ENCODE data around the gene SYK.

The SYK gene

DNA sequence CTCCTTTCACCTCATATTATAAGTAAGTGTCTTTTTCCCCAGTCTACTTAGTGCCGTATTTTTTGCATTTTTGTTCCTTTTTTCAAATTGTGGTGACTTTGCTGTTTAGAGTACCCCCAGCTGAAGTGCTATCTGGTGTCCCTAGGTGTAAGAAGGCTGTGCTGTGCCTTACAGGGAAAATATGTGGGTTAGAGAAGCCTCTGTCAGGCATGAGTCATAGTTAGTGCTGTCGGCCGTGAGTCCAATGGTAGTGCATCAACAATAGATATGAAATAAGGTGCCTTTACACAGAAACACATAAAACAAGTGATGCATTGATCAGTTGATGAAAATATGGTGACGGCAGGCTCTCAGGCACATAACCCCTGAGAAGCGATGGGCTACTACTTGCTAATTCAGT lies 20.1 kb downstream of the SYK start:
- no peak for DNase-seq (ENCODE audit: low read depth in 1 of 2, low spot score in 1 of 2)

DNA sequence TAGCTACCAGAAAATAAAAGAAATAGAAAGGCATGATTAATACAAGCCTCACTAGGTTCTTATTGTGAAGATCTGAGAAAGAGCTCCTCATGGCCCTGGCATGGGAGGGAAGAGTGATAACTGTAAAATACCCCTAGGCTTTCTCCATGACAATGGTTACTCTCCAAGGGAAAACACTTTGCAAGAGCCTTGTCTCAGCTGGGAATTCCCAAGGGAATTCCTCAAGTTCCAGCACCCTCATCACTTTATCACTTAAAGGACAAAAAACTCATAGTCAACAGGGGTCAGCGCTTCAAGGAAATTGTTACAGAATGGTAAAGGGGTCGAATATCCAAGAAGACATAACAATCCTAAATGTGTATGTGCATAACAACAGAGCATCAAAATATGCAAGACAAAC lies 21.2 kb downstream of the SYK start:
- DNase-seq (ENCODE audit: low read depth in 1 of 2, low spot score in 1 of 2), result no peak

DNA sequence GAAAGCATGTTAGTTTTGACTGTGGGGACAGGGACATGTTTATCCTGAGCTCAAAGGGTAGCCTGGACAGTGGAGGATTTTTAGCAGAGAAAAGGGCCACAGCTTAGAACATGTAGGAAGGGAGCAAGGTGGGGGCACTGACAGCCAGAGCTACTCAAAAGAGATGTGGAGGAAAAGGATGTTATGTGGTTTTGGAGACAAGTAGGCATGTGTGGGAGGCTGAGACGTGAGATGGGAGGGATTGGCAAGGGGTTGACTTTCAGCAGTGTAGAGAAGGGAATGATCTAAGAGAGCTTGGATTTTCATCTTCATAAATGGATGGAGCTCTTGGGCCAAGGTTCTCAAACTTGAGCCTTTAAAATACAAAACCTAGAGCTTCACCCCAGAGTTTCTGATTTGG lies 24.0 kb downstream of the SYK start:
- DNase-seq (ENCODE audit: low read depth in 1 of 2, low spot score in 1 of 2), result no peak

DNA sequence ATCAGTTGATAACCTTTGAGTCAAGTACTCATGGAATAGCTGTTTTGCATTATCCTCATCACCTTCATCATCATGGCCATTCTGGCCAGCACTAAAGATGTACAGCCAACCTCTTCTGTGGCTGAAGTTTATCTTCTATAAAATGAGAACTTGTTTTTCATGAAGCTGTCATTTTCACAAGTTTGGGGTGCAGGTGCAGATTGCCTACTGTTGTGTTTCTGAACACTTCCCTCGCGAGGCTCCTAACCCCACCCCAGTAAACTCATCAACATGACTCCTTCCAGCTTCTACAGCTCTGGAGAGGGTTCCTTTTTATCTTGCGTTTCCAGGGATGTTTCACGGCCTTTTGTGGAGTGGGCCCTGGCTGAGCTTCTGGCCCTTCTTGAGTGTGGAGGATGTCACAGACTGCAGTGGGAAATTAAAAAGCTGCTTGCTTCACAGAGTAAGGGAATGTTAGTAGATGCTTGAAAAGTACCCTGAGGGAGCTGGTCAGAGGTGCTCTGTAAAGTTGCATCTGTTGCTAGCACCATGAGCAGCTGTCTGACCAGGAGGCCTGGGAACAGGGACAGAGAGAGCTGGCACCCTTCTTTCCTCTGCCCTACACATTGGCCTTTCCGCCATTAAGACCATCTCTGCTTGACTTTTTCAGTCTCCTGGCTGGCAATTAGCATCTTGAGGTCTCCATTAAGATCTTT lies 24.9 kb downstream of the SYK start:
- no peak for DNase-seq (ENCODE audit: low read depth in 1 of 2, low spot score in 1 of 2)

- no peak for DNase-seq (ENCODE audit: low read depth in 1 of 2, low spot score in 1 of 2)
Measured at GRCh38 chr9:90827181-90827871, 25.7 kb downstream of the SYK start.

GRCh38 chr9:90830051-90830450 lies 28.4 kb downstream of the SYK start:
- no peak for DNase-seq (ENCODE audit: low read depth in 1 of 2, low spot score in 1 of 2)

DNA sequence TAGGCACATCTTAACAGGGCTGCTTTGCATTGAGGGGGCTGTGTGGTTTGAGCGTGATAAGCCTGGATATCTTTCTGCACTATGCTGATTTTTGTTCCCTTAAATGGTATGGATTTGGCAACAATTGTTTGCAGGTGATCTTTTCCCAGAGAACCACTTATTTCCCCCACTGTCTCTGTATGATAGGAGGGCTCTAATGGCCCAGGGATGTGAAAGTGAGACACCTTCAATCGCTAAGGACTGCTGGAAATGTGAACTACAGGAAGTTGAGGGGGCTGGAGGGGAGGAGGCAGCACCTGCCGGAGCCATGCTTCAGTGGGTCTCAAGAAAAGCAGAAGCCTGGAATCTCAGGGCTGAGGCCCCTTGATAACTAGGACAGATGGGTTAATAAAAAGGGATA lies 29.4 kb downstream of the SYK start:
- no peak for DNase-seq (ENCODE audit: low read depth in 1 of 2, low spot score in 1 of 2)

DNA sequence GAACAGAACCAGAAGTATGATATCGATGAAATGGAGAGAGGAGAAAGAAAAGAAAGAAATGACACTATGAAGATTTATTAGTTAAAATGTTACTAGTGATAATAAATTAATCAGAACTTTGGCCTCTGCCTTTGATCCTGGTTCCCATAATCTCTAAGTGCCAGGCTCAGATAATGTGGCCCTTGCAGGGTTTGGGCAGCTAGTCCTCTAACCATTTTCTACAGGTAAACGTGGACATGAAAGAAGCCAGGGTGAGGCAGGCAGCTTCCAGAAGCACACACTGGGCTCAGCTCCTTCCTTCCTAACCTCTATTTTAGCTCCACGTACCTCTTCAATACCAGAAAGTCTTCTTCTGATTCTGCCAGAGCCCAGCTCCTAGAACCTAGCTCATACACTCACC lies 30.6 kb downstream of the SYK start:
- DNase-seq (ENCODE audit: low read depth in 1 of 2, low spot score in 1 of 2), result no peak

DNA sequence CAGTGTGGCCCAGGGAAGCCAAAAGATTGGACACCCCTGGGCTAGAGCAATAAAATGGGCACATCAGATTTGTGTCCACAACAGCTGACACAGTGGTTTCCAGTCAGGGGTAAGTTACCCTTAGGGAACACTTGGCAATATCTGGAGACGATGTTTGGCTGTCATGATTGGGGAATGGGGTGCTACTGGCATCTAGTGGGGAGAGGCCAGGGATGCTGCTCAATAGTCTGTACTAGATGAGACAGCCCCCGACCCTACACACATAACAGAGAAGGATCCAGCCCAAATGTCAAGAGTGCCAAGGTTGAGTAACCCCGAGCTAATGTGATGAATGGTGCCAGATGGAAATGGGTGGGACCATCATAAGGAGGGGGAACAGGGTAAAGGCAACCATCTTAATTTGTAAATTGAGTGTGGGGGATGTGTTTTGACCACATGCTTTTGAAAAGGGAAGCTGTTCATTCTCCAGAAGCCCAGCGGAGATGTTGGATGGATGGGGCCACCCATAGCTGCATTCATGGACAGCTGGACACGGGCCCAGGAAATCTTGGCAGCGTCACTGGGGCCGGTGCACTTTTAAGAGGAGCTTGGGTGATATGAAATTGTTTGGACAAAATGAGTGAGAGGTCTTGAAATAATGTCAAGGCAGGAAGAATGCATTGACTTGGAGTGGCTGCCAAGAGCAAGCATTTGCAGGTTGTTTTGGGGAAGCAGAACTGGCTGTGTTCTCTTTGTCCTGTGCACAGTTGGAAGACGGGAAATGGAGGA lies 33.4 kb downstream of the SYK start:
- DNase-seq (ENCODE audit: low read depth in 1 of 2, low spot score in 1 of 2), result no peak

DNA sequence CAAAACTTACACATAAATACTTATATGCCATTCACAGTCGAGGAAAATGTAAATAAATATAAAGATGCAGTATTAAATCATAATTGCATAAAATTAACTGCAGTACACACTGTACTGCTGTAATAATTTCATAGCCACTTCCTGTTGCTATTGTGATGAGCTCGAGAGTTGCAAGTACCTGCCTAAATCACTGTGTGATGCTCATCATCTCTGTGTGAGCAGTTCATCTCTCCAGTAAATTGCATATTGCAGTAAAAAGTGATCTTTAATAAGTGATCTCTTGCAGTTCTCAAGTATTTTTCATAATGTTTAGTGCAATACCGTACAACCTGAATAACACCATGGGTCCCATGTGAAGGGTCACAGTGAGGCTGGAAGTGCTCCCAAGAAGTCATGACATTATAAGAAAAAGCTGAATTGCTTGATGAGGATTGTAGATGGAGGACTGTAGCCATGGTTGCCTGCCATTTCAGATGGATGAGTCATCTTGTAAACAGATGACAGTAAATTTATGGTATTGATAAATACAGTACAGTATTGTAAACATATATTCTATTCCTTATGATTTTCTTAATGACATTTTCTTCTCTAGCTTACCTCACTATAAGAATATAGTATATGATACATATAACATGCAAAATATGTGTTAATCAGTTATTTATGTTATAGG lies 34.9 kb downstream of the SYK start:
- no peak for DNase-seq (ENCODE audit: low read depth in 1 of 2, low spot score in 1 of 2)

DNA sequence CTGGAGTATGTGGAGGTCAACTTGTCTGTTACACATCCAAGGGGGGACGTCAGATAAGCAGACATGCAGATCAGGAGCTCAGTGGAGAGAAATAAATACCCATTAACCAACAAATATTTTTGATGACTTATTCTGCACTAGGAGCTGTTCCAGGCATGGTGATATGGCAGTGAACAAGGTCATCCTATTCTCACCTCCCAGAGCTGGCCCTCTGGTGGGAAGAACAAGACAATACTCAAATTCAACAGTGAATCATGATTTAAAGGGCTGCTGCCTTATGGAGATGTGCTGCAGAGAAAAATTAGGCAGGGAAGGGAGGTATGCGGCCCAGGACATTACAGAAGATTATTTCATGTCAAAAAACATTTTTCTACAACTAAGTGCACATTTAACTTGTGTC lies 36.5 kb downstream of the SYK start:
- DNase-seq (ENCODE audit: low read depth in 1 of 2, low spot score in 1 of 2), result no peak

DNA sequence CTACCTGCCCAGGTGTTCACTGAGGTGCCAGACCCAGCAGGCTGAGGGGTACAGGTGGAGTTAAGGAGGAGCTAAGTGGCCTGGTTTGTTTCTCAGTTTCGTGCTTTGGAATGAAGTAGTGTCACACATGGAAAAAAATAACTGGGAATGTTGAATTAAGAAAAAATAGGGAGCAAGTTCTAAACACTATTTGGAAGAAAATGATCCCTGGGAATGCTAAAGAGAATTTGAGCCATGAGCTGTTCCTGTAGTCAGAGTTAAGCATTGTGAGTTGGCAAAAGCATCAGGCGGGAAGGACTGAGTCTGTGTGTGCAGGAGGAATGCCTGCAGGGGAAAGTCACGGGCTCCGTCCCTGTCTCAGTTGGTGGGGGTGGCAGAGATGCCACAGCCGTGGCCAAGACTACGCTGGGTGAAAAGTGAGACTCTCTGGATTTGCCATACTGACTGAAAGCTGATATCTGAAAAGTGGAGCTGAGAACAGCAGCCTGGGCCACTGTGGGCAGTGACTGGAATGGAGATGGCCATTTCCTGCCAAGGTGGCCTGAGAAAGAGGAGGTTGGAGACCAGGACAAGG lies 37.0 kb downstream of the SYK start:
- no peak for DNase-seq (ENCODE audit: low read depth in 1 of 2, low spot score in 1 of 2)

- DNase-seq (ENCODE audit: low read depth in 1 of 2, low spot score in 1 of 2), result no peak
Measured at GRCh38 chr9:90839183-90839728, 37.6 kb downstream of the SYK start.

GRCh38 chr9:90840696-90841095 lies 39.1 kb downstream of the SYK start:
- no peak for DNase-seq (ENCODE audit: low read depth in 1 of 2, low spot score in 1 of 2)

DNA sequence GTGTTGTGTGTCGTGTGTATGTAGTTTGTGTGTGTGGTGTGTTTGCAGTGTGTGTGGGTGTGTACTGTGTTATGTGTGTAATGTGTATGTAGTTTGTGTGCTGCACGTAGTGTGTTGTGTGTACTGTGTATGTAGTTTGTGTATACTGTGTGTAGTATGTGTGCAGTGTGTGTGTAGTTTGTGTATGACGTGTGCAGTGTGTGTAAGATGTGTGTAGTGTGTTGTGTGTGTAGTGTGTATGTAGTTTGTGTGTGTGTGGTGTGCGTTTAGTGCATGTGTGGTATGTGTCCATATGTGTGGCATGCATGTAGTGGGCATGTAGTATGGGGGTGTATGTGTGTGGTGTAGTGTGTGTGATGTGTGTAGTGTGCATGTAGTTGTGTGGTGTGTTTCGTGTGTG lies 39.6 kb downstream of the SYK start:
- no peak for DNase-seq (ENCODE audit: low read depth in 1 of 2, low spot score in 1 of 2)

DNA sequence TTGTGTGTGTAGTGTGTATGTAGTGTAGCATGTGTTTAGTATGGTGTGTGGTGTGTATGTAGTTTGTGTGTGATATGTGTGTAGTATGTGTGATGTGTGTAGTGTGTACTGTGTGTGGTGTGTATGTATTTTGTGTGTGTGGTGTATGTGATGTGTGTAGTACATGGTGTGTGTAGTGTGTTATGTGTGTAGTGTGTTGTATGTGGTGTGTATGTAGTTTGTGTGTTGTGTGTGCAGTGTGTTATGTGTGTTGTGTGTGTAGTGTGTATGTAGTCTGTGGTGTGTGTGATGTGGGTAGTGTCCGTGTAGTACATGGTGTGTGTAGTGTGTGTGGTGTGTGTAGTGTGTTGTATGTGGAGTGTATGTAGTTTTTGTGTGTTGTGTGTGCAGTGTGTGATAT lies 40.0 kb downstream of the SYK start:
- no peak for DNase-seq (ENCODE audit: low read depth in 1 of 2, low spot score in 1 of 2)

DNA sequence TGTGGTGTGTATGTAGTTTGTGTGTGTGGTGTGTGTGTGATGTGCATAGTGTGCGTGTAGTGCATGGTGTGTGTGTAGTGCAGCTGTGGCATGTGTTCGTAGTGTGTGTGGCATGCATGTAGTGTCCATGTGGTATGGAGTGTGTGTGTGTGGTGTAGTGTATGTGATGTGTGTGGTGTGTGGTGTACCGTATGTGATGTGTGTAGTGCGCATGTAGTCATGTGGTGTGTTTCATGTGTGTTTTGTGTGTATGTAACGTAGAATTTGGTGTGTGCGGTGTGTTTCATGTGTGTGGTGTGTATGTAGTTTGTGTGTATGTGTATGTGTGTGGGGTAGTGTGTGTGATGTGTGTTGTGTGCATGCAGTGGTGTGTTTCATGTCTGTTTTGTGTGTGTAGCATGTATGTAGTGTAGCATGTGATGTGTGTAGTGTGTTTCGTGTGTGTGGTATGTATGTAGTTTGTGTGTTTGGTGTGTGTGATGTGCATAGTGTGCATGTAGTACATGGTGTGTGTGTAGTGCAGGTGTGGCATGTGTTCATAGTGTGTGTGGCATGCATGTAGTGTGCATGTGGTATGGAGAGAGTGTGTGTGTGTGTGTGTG lies 40.7 kb downstream of the SYK start:
- no peak for DNase-seq (ENCODE audit: low read depth in 1 of 2, low spot score in 1 of 2)

- no peak for DNase-seq (ENCODE audit: low read depth in 1 of 2, low spot score in 1 of 2)
Measured at GRCh38 chr9:90842996-90843395, 41.4 kb downstream of the SYK start.

DNA sequence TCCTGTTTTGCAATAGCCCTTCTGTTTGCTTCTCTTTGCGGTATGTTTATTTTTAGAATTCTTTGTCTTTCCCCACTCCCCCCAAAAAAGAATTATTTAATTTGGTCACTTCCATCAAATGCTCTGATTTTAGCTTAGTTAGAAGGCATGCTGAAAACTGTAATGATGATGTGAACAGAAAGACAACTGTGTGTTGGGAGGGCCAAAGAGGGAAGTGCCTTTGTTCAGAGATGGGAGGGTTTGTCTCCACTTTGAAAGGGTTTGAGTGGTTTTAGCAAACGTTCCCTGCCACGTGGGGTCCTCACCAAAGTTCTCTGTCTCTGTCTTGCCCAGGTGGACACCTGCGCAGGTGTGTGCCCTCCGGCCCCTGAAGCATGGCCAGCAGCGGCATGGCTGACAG lies 41.9 kb downstream of the SYK start:
- no peak for DNase-seq (ENCODE audit: low read depth in 1 of 2, low spot score in 1 of 2)

DNA sequence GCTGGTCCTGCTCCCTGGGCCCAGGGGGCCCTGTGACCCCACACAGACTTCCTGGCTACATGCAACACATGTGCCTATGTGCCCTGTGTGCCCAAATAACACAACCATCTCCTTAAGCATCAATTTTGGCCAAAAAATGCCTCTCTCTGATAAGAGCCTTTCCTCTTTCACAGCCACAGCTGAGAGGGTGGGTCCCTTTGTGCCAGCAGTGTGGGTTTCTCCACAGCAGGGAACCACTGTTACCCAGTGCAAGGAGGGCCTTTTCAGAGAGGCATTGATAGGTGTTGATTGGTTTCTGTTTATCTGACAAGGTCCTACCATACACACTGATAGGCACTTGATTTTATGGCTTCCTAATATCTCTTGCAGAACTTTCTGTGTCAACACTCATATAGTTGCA lies 42.7 kb downstream of the SYK start:
- DNase-seq (ENCODE audit: low read depth in 1 of 2, low spot score in 1 of 2), result no peak

Measured in activated T-helper 1 cell treated with anti-CD3 and anti-CD28 coated beads, Interleukin-2, amount 50 U/mL, for 16 hours (primary cell).